GM19438 (cell line): ENCODE data around the gene HFE.
"Not testable (repeated sequence)": the region's sequence is repeated elsewhere in the genome, so short reads cannot be mapped to it uniquely, and the experiment has no call there.

Source experiments
- ATAC-seq: cut with Tn5 transposase; IDR thresholded peaks from one replicate; pipeline ENCODE4 v1.9.1; 2021; ENCODE audit warnings: low read depth; ENCODE audit not compliant: unreplicated experiment

HFE gene

GRCh38 chr6:26058477-26059033 is 28.7 kb upstream of the HFE start:
- ATAC-seq, result not testable (repeated sequence)

GRCh38 chr6:26059941-26060340 is 27.3 kb upstream of the HFE start:
- ATAC-seq, result no peak

- no peak for ATAC-seq
Observed at GRCh38 chr6:26064619-26065257, 22.5 kb upstream of the HFE start.

- ATAC-seq, result peak; percentile 89
Observed at GRCh38 chr6:26065952-26066380, 21.3 kb upstream of the HFE start.

- no peak for ATAC-seq
Observed at GRCh38 chr6:26067367-26067766, 19.9 kb upstream of the HFE start.

- ATAC-seq, result no peak
Observed at GRCh38 chr6:26068036-26068435, 19.2 kb upstream of the HFE start.

GRCh38 chr6:26071135-26071534 is 16.1 kb upstream of the HFE start:
- ATAC-seq, result no peak

- ATAC-seq, result no peak
Observed at GRCh38 chr6:26075063-26075717, 12.0 kb upstream of the HFE start.

- ATAC-seq, result not testable (repeated sequence)
Observed at GRCh38 chr6:26078066-26078465, 9.2 kb upstream of the HFE start.

- ATAC-seq, result not testable (repeated sequence)
Observed at GRCh38 chr6:26081096-26081495, 6.1 kb upstream of the HFE start.

GRCh38 chr6:26086211-26086610 is 1.0 kb upstream of the HFE start:
- ATAC-seq, result no peak

GRCh38 chr6:26088344-26088743 is 1.1 kb downstream of the HFE start:
- no peak for ATAC-seq

GRCh38 chr6:26089272-26089671 is 2.0 kb downstream of the HFE start:
- ATAC-seq, result no peak

GRCh38 chr6:26092443-26092842 is 5.2 kb downstream of the HFE start:
- ATAC-seq, result no peak

GRCh38 chr6:26094036-26094435 is 6.8 kb downstream of the HFE start:
- ATAC-seq, result no peak

GRCh38 chr6:26097268-26097875 is 10.1 kb downstream of the HFE start:
- ATAC-seq, result no peak

- ATAC-seq, result peak; percentile 70
Observed at GRCh38 chr6:26103141-26103769, 16.0 kb downstream of the HFE start.

- peak; percentile 90 for ATAC-seq
Observed at GRCh38 chr6:26103770-26104456, 16.7 kb downstream of the HFE start.

- ATAC-seq, result peak; percentile 17
Observed at GRCh38 chr6:26104457-26105108, 17.4 kb downstream of the HFE start.

GRCh38 chr6:26105109-26105730 is 18.0 kb downstream of the HFE start:
- ATAC-seq, result no peak
